Measurements from ENCODE around the gene IL32.
A peak's percentile ranks its signal among the peaks of the same experiment; 100 is the strongest.

IL32 gene

DNA sequence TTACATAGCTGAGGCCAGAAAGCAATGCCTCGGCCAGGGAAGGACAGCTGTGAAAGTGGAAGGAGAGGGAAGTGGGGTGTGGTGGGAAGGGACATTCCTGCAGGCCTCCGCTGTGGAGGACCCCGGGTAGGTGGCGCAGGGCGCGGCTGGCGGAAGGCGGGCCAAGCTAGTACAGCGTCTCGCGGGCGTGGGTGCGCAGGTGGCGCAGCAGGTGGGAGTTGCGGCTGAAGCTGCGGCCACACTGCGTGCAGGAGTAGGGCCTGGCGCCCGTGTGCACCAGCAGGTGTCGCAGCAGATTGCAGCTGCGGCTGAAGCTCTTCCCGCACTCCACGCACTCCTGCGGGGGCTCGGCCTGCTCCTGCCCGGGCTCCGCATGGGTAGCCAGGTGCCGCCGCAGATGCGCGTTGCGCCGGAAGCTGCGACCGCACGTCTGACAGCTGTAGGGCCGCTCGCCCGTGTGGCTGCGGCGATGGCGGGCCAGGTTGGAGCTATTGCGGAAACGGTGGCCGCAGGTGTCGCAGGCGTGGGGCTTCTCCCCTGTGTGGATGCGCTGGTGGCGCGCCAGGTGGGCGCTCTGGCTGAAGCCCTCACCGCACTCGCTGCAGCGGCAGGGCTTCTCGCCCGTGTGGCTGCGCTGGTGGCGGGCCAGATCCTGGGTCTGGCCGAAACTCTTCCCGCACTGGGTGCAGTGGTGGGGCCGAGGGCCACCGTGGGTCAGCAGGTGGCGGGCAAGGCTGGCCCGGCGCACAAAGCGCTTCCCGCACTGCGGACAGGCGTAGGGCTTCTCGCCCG is 23.7 kb downstream of the IL32 start:
- no peak for DNase-seq

DNA sequence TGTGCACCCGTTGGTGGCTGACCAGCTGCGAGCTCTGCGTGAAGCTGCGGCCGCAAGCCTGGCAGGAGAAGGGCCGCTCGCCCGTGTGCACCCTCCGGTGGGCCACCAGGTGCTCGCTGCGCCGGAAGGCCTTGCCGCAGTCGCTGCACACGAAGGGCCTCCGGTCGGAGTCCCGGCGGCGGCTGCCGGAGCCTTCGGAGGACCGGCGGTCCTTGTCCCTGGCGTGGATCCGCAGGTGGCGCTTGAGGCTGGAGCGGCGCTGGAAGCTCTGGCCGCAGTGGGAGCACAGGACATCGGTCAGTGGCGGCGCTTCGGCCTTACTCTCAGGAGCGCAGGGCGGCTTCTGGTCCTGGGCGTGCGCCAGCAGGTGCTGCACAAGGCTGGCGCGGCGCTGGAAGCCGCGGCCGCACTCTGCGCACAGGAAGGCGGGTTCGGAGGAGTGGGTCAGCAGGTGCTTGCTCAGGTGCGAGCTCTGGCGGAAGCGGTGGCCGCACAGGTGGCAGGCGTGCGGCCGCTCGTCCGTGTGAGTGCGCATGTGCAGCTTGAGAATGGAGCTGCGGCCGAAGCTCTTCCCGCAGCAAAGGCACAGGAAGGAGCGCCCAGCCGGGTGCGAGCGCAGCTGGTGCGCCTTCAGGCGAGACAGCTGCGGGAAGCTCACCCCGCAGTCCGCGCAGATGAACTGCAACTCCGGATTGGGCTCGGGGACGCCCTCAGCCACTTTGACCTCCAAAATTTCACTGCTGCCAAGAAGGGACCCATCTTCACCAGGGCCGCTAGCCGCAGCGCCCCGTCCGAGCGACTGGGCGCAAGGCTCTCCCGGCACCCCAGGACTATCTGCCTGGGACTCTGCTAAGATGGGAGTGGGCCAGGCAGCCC is 24.5 kb downstream of the IL32 start:
- no peak for DNase-seq

DNA sequence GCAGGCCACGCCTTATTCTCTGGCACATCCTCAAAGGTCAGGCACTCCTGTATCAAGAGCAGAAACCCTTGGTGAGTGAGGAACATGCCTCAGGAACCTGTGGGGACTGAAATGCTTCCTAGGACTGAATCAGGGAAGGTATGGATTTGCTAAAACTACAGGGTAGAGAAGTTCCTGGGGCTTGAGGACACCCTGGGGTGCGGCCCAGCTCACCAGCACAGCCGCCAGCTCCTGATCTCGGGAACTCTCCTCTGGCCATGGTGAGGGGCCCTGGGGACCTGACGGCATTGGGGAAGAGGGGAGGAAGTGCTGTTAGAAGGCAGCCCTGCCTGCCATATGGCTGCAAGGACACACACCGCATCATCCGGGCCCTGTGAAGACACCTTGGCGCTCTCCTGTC is 26.1 kb downstream of the IL32 start:
- no peak for DNase-seq

DNA sequence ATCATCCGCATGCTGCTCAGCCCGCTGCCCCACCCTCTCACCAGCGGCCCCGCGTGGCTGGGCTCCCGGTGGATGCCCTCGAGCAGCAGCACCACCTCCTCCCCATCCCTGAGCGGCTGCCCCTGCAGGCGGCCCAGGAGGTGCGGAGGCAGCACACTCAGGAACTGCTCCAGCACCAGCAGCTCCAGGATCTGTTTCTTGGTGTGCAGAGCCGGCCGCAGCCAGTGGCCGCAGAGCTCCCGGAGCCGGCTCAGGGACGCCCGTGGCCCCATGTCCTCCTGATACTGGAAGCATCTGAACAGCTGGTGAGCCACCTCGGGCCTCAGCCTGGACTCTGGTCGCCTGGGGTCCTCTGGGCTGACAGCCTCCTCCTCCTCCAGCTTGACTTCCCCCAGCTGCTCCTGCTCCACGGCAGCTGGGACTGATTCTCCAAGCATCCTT is 27.1 kb downstream of the IL32 start:
- DNase-seq: no peak

DNA sequence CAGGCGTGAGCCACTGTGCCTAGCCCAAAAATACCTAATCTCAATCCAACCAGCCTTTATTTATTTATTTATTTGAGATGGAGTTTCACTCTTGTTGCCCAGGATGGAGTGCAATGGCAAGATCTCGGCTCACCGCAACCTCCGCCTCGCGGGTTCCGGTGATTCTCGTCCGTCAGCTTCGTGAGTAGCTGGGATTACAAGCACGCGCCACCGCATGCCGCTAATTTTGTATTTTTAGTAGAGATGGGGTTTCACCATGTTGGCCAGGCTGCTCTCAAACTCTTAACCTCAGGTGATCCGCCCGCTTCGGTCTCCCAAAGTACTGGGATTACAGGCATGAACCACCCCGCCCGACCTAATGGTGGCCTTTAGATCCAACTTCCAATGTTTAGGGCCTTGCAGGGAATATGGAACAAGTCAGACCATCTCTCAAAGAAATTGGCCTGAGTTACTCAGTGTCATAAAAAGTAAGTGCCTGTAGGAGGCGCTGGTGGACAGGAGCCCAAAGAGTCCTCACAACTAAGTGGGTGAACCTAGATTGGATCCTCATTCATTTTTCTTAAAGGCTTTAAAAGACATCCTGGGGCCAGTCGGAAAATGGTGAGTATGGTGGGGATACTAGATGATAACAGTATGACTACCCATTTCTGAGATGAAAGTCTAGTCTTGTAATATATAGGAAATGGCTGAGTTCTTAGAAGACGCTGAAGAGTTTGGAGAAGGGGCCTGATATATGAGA is 29.0 kb downstream of the IL32 start:
- DNase-seq: peak in 1 of 56 donors; percentile 11

DNA sequence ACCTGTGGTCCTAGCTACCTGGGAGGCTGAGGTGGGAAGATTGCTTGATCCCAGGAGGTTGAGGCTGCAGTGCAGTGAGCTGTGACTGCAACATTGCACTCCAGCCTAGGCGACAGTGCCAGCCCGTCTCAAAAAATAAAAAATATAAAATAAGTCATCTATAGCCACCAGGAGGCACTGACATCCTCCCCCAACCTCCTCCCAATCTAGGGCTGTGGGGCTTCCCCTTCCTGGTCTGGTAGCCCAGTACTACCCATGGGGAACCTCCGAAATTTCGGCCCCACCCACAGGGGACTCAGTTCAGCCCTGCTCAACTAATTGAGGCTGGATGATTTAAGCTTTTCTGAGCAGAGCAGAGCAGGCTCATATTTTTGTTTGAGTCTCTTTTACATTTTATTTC is 30.4 kb downstream of the IL32 start:
- DNase-seq: no peak

DNA sequence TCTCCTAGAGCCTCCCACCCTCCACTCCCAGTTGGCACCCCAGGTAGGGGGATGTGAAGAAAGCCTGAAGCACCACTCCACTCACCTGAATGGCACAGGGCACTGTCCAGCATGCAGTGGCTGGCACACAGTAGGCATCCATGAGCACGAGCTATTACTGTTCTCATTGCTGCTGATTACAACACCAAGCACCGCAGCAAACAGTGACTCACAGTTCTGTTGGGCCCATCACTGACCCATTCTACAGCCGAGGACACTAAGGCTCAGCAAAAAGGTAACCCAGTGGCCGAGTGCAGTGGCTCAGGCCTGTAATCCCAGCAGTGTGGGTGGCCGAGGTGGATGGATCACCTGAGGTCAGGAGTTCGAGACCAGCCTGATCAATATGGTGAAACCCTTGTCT is 30.9 kb downstream of the IL32 start:
- no peak for DNase-seq

DNA sequence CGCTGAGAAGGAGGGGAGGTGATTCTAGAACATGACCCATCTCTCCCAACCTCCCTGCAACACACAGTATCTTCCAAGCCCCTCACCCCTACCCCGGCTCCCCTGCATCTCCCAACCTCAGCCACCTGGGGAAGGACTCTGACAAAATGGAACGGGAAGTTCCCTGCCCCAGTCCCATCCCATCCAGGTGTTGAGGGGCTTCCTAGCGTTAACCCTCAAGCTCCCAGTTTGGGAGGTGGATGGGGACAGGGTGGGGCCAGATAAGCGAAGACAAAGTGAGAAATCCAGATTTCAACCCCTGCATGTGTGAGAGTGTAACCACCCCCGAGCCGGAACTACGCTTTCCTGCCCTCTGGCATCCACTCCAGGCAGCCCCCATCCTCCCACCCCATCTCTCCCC is 31.8 kb downstream of the IL32 start:
- no peak for DNase-seq

DNA sequence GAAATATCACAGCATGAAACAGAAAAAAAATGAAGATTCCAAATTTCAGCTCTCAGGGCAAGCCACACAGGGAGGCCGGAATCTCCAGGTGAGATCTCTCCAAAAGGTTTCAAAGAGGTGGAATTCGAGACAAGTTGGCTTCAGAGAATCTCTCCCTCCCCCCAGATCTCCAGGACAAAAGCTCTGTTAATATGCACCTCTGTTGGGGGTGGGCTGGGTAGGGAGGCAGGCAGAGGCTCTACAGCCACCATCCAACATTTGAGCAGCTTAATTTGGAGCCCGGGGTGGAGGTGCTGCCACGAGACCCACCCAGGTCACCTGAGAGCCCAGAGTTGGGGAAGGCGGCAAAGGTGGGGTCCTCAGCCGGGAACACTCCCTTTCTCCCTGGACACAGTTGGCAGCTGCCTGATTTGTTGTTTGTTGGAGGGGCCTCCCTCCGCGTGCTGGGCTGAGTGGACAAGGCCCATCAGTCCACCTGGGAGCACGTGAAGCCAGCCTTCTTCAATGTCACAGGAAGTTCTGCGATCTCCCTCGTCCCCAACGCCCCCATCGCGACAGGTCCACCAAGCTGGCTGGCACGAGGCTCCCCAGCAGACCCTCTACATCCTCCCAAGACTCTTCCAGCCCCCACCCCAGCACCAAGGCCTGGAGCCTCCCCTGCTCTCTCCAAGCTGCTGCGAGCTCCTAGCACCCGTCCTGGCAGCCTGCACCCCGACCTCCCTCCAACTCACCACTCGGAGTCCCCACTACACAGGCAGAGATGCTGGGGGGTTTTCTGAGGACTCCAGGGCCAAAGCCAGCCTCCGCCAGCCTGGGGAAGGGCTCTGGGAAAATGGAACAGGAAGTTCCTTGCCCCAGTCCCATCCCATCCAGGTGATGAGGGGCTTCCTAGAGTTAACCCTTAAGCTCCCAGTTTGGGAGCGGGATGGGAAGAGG is 33.3 kb downstream of the IL32 start, which contains the start of gene ZSCAN10:
Gene ZSCAN10 (minus strand): TSS at position 836 of the 936 bp plus-strand sequence. CDS start 6,357 bp downstream, outside the sequence.
- no peak for DNase-seq

DNA sequence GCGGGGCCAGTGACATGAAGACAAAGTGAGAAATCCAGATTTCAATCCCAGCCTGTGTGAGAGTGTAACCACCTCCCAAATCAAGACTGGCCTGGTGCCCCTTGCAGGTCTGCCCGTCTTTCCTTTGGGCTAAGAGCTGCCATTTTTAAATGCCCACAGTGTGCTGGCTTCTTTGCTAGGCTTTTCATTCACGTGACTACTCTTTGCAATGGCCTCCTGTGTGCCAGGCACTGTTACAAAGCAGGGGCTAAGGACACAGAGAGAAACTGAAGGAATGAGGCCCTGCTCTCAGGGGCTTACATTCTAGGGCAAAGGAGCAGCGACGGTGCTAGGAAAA is 33.9 kb downstream of the IL32 start:
- no peak for DNase-seq

DNA sequence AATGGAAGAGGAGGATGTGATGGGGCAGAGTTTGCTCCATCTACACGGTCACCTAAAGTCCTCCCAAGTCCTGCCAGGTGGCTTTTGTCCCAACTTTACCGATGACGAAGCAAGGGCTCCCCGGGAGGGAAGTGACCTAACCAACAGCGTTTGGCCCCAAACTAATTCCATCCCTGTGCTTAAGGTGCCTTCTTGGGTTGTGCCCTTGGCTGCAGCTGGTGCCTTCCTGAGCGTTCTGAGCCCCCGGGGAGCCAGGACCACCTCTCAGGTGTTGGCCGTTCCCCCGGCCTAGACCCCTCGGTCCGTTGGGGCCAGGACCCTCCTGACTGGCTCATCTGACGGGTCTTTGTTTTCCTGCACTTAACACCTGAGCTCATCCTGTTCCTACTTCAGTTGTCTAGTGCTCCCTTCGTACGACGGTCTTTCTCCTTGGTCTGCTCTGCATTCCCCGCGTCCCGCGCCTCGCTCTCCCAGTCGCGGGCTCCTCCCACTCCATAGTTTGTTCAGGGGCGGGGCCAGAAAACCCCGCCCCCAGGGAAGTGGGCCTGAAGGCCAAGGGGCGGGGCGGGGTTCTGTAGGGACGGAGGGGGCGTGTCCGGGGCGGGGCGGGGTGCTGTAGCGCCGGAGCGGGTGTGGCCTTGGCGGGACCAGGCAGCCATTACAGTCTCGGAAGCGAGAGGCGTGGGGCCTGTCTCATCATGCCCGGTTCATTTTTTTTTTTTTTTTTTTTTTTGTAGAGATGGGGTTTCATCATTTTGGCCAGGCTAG is 34.5 kb downstream of the IL32 start:
- peak in 33 of 56 donors; percentile 1 to 69 (median 22) for DNase-seq

DNA sequence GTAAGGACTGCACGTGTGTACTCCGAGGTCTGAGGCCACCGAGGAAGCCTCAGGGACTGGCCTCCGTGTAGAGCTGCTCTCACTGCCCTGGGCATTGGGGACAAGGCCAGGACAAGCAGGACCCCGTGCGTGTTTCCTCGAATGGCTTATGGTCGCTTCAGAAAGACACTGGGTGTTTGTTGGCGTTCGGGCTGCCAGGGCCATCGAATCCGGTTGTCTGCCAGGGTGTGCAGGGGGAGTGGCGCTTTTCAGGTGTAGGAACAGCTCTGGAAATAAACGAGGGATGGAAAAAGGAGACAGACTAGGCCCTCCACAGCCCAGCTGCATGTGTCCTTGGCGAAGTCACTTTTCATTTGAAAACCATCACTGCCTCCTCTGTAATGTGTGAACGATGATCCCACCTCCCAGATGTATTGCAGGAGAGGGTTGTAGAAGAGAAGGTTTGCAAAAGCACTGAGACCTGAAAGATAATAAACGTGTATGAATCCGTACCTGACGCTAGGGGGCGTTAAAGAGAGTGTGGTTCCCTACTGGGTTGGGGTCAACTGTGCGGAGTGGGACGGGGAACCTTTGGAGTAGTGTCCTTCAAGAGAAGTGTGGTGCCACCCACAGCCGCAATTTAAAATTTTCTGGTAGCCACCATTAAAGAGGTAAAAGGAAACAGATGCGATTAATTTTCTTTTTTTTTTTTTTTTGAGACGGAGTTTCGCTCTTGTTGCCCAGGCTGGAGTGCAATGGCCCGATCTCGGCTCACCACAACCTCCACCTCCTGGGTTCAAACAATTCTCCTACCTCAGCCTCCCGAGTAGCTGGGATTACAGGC is 35.8 kb downstream of the IL32 start:
- DNase-seq: peak in 1 of 56 donors; percentile 26

DNA sequence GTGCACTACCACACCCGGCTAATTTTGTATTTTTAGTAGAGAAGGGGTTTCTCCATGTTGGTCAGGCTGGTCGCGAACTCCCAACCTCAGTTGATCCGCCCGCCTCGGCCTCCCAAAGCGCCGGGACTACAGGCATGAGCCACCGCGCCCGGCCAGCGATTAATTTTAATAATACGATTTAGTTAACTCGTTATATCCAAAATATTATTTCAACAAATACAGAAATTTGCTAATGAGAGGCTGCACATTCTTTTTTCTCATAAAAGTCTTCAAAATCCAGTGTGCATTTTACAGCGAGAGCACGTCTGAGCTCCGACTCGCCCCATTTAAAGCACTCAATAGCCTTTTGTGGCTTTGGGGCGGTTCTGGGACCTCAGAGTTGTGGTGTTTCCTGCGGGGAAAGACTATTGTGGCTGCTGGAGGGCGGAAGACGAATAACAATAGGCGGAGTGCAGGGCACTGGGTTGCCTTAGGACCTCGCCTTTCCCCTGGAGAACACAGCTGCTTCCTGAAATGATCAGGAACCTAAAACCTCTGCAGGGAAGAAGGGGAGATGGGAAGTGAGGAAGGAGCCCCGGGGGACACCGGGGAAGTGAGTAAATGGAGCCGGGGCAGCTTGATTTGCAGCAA is 36.5 kb downstream of the IL32 start:
- no peak for DNase-seq

DNA sequence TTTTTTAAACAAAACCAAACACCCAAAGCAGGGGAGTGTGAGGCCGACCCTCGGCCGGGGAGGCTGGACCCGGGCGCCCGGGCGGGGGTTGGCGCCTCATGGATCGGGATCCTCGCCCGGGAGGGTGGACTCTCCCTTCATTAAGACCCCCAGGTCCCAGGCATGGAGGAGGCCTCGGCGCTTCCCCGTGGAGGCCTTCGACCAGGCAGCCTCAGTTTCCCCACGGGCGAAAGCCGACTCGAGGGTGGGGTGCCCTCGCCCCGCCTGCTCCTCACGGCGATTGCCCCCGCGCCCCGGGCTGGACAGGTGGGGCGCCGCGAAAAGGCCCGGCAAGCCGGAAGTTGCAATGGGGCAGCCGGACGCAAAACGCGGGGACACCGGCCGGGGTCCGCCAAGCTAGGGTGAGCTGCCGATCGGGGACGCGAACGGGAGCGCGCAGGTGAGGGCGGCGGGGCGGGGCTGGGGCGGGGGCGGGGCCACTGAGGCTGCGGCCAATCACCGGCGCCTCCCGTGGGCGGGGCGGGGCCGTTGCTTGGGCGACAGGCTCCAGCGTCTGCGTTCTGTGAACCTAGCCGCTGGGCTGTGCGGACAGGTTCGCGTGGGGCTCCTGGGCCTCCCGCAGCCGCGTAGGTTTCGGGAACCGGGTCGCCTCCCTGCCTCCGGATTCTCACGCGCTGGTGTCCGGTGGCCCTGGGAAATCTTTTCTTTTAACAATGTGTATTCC is 40.9 kb downstream of the IL32 start:
- peak in 55 of 56 donors; percentile 43 to 94 (median 82) for DNase-seq

DNA sequence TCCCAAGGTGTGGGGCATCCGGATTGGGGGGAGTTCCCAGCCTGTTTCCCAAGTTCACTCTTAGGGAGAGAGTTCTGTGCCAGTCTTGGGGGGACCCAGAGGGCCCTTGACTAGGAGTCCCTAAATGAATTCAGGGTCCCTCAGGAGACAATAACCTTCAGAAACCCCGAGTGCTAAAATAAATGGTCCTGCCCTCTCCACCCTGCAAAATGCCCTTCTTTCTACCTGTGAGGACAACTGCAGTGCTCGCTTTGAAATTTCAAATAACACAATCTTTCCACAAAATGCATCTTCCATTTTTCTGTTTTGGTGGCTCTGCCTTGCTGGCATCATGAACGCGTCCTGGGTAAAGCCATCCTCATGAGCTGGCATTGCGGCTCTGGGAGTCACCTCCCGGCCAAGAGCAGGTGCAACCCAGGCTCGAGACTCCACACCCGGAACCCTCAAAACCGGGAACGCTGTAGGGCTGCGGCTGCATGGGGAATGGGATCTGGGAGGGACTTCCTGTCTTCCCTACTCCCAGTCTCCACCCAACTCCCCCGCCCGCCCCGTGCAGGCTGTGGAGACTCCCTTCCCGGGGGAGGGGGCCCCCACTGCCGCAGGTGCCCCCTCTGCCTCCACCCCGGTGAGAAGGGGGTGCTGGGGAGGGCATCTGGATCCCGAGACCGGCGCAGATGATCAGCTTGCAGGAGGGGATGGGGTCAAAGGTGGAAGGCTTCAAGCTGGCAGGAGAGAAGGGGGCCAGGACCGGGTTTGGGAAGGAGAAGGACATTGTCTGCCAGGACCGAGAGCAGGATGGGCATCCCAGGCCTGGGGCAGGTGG is 46.8 kb downstream of the IL32 start, which contains the start of gene ZNF205:
Gene ZNF205 (plus strand): TSS at position 529 of the 823 bp plus-strand sequence. CDS start 845 bp downstream, outside the sequence.
- DNase-seq: peak in 54 of 56 donors; percentile 13 to 89 (median 66)

DNA sequence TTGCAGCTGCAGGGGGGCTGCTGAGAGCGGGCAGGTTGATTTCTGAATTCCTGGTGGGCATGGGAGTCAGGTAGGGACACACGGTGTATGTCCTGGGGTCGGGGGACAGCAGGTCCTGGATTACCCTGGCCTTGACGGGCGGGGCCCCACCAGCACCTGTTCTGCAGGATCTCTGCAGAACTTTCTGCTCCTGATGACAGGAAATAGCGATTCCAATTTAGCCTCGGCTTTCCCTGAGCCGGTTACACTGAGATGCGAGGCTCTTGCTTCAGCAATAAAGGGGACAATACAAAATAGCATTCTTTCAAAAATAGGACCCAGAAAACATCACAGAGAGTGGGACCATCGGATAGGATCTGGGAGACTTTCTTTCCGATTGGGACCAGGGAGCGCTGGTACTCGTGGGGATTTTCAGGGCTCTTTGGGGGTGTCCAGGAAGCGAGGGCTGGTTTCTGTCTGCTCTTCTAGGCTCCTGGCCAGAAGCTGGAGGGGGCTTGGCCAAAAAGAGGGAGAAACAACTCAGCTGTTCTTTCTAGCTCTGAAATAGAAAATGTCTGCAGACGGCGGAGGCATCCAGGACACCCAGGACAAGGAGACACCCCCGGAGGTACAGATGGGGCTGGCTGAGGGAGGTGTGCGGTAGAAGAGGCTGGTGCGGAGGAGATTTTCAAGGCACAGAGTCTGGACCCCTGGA is 47.6 kb downstream of the IL32 start:
- DNase-seq: peak in 1 of 56 donors; percentile 12
